22Rv1 (cell line): ENCODE data around the gene SPEM1.

Experiments
- H3K27ac ChIP-seq: fragments of 450-650 bp; 2 replicates; pipeline ENCODE4 v1.5.1; 2017
- ZFX ChIP-seq: fragments of 450-650 bp; IDR thresholded peaks from 2 replicates; pipeline ENCODE4 v1.6.1; 2017; ENCODE audit warnings: antibody characterized with exemption, borderline replicate concordance
- TF ChIP-seq, protein P1 (sequence below): fragments of 450-650 bp; IDR thresholded peaks from 2 replicates; pipeline ENCODE4 v1.5.1; 2017; ENCODE audit warnings: mild to moderate bottlenecking

Gene SPEM1

DNA sequence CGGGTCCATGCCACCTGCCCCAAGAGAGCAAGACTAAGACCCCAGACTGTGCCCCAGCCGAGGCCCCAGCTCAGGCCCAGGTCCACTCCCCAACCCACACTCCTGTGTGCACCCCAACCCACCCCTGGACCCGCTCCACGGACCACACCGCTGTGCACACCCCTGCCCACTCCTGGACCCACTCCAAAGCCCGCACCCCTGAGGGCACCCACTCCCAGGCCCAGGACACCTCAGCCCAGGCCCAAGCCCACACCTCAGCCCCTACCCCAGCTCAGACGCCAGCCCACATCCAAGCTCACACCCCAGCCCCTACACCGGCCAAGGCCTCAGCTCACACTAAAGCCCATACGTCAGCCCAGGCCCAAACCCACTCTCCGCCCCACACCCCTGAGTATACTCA is 9.6 kb downstream of the SPEM1 start:
- TF ChIP-seq ZFX: no peak
- TF ChIP-seq, protein P1, sequence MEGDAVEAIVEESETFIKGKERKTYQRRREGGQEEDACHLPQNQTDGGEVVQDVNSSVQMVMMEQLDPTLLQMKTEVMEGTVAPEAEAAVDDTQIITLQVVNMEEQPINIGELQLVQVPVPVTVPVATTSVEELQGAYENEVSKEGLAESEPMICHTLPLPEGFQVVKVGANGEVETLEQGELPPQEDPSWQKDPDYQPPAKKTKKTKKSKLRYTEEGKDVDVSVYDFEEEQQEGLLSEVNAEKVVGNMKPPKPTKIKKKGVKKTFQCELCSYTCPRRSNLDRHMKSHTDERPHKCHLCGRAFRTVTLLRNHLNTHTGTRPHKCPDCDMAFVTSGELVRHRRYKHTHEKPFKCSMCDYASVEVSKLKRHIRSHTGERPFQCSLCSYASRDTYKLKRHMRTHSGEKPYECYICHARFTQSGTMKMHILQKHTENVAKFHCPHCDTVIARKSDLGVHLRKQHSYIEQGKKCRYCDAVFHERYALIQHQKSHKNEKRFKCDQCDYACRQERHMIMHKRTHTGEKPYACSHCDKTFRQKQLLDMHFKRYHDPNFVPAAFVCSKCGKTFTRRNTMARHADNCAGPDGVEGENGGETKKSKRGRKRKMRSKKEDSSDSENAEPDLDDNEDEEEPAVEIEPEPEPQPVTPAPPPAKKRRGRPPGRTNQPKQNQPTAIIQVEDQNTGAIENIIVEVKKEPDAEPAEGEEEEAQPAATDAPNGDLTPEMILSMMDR: no peak
- H3K27ac ChIP-seq: no peak overlapping the region

DNA sequence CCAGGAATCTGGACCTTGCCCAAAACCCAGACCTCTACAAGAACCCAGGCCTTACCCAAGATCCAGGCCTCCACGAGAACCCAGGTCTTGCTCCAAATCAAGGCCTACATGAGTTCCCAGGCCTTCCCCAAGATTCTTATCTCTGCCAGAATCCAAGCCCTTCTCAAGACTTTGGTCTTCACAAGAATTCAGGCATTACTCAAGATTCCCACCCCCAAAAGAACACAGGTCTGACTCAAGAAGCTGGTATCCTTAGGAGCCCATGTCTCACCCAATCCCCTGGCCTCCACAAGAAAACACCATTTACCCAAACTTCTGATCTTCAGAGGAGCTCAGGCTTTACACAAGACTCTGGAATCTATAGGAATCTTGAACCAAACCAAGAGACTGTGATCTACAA is 11.1 kb downstream of the SPEM1 start:
- H3K27ac ChIP-seq: no peak overlapping the region
- TF ChIP-seq ZFX: no peak
- TF ChIP-seq, protein P1: no peak

DNA sequence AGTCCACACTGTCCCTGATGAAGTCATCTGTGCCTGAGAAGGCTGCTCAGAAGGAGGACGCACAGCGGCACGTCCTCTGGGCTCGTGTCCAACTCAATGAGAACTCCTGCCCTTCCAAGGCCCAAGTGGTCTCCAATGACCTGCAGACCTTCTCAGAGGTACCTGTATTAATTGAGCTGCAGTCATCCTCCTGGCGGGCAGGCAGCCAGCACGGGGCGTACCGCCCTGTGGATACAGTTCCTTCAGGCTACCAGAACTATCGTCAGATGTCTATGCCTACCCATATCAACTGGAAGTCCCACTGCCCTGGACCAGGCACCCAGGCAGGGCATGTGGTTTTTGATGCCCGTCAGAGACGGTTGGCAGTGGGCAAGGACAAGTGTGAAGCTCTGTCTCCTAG is 12.2 kb downstream of the SPEM1 start:
- H3K27ac ChIP-seq: no peak overlapping the region
- no peak for TF ChIP-seq ZFX
- TF ChIP-seq, protein P1: no peak

DNA sequence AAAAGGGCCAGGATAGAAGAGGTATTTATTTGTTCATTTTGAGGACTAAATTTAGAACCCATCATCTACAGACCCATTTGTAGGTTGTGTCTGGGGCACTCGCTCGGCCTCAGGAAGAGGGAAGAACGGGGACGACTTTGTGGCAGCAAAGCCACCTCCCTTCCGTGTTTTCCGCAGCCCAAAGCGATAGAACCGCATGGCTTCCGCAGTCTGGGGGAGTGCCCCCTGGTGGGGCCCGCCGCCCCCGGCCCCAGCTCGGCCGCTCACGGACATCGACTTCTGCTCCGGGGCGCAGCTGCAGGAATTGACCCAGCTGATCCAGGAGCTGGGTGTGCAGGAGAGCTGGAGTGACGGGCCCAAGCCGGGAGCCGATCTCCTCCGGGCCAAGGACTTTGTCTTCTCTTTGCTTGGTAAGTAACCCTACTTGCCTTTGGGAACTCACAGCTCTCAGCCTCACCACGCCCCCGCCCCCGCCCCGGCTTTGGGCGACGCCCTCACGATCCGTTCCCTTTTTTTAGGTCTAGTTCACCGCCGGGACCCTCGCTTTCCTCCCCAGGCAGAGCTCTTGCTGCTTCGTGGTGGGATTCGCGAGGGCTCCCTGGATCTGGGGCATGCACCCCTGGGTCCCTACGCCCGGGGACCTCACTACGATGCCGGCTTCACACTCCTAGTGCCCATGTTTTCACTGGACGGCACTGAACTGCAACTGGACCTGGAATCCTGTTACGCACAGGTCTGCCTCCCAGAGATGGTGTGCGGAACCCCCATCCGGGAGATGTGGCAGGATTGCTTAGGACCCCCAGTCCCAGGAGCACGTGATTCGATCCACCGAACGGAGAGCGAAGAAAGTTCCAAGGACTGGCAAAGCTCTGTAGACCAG is 15.8 kb downstream of the SPEM1 start:
- peak overlapping the region; percentile 92 for H3K27ac ChIP-seq
- TF ChIP-seq, protein P1: peak; percentile 33
- no peak for TF ChIP-seq ZFX

DNA sequence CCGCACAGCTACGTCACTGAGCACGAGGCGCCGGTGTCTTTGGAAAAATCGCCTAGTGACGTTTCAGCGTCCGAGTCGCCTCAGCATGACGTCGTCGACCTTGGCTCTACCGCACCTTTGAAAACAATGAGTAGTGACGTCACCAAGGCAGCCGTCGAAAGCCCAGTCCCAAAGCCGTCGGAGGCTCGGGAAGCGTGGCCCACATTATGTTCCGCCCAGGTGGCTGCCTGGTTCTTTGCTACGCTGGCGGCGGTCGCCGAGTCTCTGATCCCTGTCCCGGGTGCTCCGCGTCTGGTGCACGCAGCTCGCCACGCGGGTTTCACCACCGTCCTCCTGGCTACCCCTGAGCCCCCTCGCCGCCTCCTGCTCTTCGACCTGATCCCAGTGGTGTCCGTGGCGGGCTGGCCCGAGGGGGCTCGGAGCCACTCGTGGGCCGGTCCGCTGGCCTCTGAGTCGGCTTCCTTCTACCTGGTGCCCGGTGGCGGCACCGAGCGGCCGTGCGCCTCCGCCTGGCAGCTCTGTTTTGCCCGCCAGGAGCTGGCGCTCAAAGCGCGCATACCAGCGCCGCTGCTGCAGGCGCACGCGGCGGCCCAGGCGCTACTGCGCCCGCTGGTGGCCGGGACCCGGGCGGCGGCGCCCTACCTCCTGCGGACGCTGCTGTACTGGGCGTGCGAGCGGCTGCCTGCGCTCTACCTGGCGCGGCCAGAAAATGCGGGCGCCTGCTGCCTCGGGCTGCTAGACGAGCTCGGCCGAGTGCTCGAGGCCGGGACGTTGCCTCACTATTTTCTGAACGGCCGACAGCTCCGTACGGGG is 16.6 kb downstream of the SPEM1 start:
- TF ChIP-seq, protein P1: peak; percentile 99
- TF ChIP-seq ZFX: no peak
- peak overlapping the region; percentile 92 for H3K27ac ChIP-seq

DNA sequence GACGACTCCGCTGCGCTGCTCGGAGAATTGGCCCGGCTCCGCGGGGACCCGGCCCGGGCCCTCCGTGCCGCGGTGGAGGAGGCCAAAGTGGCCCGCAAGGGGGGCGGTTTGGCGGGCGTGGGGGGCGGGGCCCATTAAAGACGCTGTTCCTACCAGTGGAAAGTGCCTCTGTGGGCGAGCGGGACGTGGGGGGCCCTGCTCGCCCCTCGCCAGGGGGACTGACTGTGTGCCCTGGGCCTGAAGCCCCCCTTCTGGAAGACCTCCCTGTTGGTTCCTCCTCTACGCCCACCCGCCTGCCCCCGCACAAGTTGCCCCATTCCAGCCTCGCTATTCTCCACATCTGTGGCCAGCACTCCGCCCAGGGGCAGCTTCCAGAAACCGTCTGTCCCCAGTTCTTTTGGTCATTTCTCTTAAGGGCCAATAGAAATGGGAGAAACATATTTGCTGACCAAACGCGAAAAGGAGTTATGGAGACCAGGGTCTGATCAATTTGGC is 17.3 kb downstream of the SPEM1 start:
- peak overlapping the region; percentile 92 for H3K27ac ChIP-seq

More for the DNA sequence above, 17.3 kb downstream of the SPEM1 start:
- TF ChIP-seq, protein P1: no peak
- no peak for TF ChIP-seq ZFX
